ENCODE measurements around the gene KRTAP12-2. TPM values are rescaled to one million over a fixed set of nuclear protein-coding genes. Genes with fewer than 3 reads are reported as not detected.

KRTAP12-2 gene
- total RNA-seq, 1 experiment from 2014 or later = not detected

GRCh38 chr21:44650973-44651675, 15.6 kb downstream of the KRTAP12-2 start:
- Mint-ChIP-seq H3K27me3 (ENCODE audit: insufficient read depth, unreplicated experiment) (no peaks in the 10 kb centered on the region), H3K4me1 (ENCODE audit: low read depth, unreplicated experiment) (no peaks in the 10 kb centered on the region), H3K4me3 (ENCODE audit: unreplicated experiment) (no peak overlapping the region), H3K36me3 (ENCODE audit: insufficient read depth, unreplicated experiment) (no peaks in the 10 kb centered on the region), H3K9me3 (ENCODE audit: unreplicated experiment) (peaks cover 6% of the 10 kb centered on the region), H3K27ac (ENCODE audit: unreplicated experiment) (no peak overlapping the region)
- Histone ChIP-seq H3K4me3 (ENCODE audit: low read depth, low read length) (no peak overlapping the region), H3K36me3 (ENCODE audit: control insufficient read depth, insufficient read depth, low read length) (no peaks in the 10 kb centered on the region), H3K27me3 (replicated peaks; ENCODE audit: control insufficient read depth, insufficient read depth, low read length) (no peaks in the 10 kb centered on the region), H3K4me1 (no peaks in the 10 kb centered on the region), H3K9me3 (no peaks in the 10 kb centered on the region)
- intact Hi-C loops (cut with micrococcal nuclease; ENCODE audit: unreplicated experiment) = no loop called here
- ChIA-PET POLR2A (no interaction called here), CTCF (interaction anchor here (0.7 kb wide), 1 partner anchor 85 kb away, joined by 5 read pairs; no protein-coding TSS in a partner anchor)
- no TSS peak for BruUV-seq (replicated peaks)
- DNase-seq = no peak
- TF ChIP-seq, protein P1, sequence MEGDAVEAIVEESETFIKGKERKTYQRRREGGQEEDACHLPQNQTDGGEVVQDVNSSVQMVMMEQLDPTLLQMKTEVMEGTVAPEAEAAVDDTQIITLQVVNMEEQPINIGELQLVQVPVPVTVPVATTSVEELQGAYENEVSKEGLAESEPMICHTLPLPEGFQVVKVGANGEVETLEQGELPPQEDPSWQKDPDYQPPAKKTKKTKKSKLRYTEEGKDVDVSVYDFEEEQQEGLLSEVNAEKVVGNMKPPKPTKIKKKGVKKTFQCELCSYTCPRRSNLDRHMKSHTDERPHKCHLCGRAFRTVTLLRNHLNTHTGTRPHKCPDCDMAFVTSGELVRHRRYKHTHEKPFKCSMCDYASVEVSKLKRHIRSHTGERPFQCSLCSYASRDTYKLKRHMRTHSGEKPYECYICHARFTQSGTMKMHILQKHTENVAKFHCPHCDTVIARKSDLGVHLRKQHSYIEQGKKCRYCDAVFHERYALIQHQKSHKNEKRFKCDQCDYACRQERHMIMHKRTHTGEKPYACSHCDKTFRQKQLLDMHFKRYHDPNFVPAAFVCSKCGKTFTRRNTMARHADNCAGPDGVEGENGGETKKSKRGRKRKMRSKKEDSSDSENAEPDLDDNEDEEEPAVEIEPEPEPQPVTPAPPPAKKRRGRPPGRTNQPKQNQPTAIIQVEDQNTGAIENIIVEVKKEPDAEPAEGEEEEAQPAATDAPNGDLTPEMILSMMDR (IDR thresholded peaks at IDR 0.05; ENCODE audit: insufficient read depth in 1 of 2, low read depth in 1 of 2, low read length in 1 of 2, severe bottlenecking in 1 of 2, unreplicated experiment in 1 of 2) = no peak

GRCh38 chr21:44650265-44650972, 16.3 kb downstream of the KRTAP12-2 start:
- Histone ChIP-seq H3K4me3 (ENCODE audit: low read depth, low read length) (no peak overlapping the region), H3K4me1 (no peaks in the 10 kb centered on the region), H3K27me3 (replicated peaks; ENCODE audit: control insufficient read depth, insufficient read depth, low read length) (no peaks in the 10 kb centered on the region), H3K9me3 (peaks cover 3% of the 10 kb centered on the region; the same call in 1 of the 2 replicates), H3K36me3 (ENCODE audit: control insufficient read depth, insufficient read depth, low read length) (no peaks in the 10 kb centered on the region)
- H3K4me3 Mint-ChIP-seq (ENCODE audit: unreplicated experiment) = no peak overlapping the region
- ChIA-PET POLR2A (no interaction called here), CTCF (no interaction called here)
- DNase-seq = no peak
- TF ChIP-seq, protein P1 (IDR thresholded peaks at IDR 0.05; ENCODE audit: insufficient read depth in 1 of 2, low read depth in 1 of 2, low read length in 1 of 2, severe bottlenecking in 1 of 2, unreplicated experiment in 1 of 2) = no peak
- H3K27ac Mint-ChIP-seq (ENCODE audit: unreplicated experiment) = no peak overlapping the region
- BruUV-seq (replicated peaks) = no TSS peak
- H3K27me3 Mint-ChIP-seq (ENCODE audit: insufficient read depth, unreplicated experiment) = no peaks in the 10 kb centered on the region
- H3K9me3 Mint-ChIP-seq (ENCODE audit: unreplicated experiment) = peaks cover 7% of the 10 kb centered on the region
- no peaks in the 10 kb centered on the region for H3K36me3 Mint-ChIP-seq (ENCODE audit: insufficient read depth, unreplicated experiment)
- intact Hi-C loops (cut with micrococcal nuclease; ENCODE audit: unreplicated experiment) = no loop called here
- H3K4me1 Mint-ChIP-seq (ENCODE audit: low read depth, unreplicated experiment) = no peaks in the 10 kb centered on the region

DNA sequence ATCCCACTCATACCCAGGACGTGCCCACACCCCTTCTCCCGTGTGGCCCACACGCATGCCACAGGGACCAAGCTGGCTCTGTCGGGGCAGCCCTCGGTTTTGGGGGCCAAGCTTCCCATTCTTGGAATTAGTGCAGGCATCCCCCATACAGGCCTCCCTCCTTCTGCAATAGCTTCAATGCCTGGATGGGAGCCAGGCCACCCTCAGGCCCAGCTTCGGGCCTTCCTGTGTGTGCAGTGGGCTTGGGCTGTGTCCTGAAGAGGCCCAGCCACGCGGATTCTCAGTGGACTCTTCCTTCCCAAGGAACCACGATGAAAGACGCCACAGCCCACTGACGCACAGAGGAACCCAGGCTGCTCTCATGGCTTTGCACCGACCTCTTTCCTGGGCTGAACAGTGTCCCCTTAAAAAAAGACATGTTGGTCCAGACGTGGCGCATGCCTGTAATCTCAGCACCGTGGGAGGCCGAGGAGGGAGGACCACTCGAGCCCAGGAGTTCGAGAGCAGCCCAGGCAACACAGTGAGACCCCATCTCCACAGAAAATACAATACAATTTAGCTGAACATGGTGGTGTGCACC, 17.1 kb downstream of the KRTAP12-2 start:
- Histone ChIP-seq H3K27me3 (replicated peaks; ENCODE audit: control insufficient read depth, insufficient read depth, low read length) (no peaks in the 10 kb centered on the region), H3K36me3 (ENCODE audit: control insufficient read depth, insufficient read depth, low read length) (no peaks in the 10 kb centered on the region), H3K4me3 (ENCODE audit: low read depth, low read length) (no peak overlapping the region), H3K9me3 (peaks cover 11% of the 10 kb centered on the region), H3K4me1 (no peaks in the 10 kb centered on the region)
- ChIA-PET POLR2A (no interaction called here), CTCF (interaction anchor here (0.7 kb wide), 1 partner anchor 27 kb away, joined by 3 read pairs; no protein-coding TSS in a partner anchor)
- intact Hi-C loops (cut with micrococcal nuclease; ENCODE audit: unreplicated experiment) = no loop called here
- Mint-ChIP-seq H3K27me3 (ENCODE audit: insufficient read depth, unreplicated experiment) (no peaks in the 10 kb centered on the region), H3K36me3 (ENCODE audit: insufficient read depth, unreplicated experiment) (no peaks in the 10 kb centered on the region), H3K4me1 (ENCODE audit: low read depth, unreplicated experiment) (no peaks in the 10 kb centered on the region), H3K4me3 (ENCODE audit: unreplicated experiment) (no peak overlapping the region), H3K27ac (ENCODE audit: unreplicated experiment) (no peak overlapping the region), H3K9me3 (ENCODE audit: unreplicated experiment) (peaks cover 15% of the 10 kb centered on the region)
- BruUV-seq (replicated peaks) = no TSS peak
- TF ChIP-seq, protein P1 (IDR thresholded peaks at IDR 0.05; ENCODE audit: insufficient read depth in 1 of 2, low read depth in 1 of 2, low read length in 1 of 2, severe bottlenecking in 1 of 2, unreplicated experiment in 1 of 2) = no peak
- no peak for DNase-seq

All from Caco-2 (cell line).